ENCODE measurements around the gene DBF4B.

GRCh38 chr17:44761932-44762810 lies 53.7 kb downstream of the DBF4B start:
- TF ChIP-seq CTCF (IDR thresholded peaks at IDR 0.05; ENCODE audit: low read depth, low read length, poor library complexity, severe bottlenecking), result no peak
- TF ChIP-seq EZH2phosphoT487 (IDR thresholded peaks at IDR 0.05; ENCODE audit: borderline replicate concordance, low read length), result no peak

Measured in DOHH2 (cell line).